GM12891 (cell line): ENCODE measurements around the gene SPINT2.
"Not testable (repeated sequence)": the region's sequence is repeated elsewhere in the genome, so short reads cannot be mapped to it uniquely, and the experiment has no call there.

Experiments used
- DNase-seq: peaks from one replicate; pipeline ENCODE4 v3.0.0; 2011; ENCODE audit warnings: low spot score; ENCODE audit not compliant: insufficient read length
- FAIRE-seq: peaks from 2 replicates; lab custom pipeline; 2011; peaks lifted over from hg19 to GRCh38; lab: Jason Lieb, UNC
- PAX5 ChIP-seq: IDR thresholded peaks from 2 replicates; pipeline ENCODE4 v1.6.1; 2011; ENCODE audit warnings: low read length, moderate library complexity, mild to moderate bottlenecking; ENCODE audit not compliant: insufficient read depth, severe bottlenecking
- POLR2A ChIP-seq: IDR thresholded peaks from 2 replicates; pipeline ENCODE4 v1.6.1; 2011; ENCODE audit warnings: low read depth, low read length, control low read depth
- POLR2AphosphoS5 ChIP-seq: IDR thresholded peaks from 2 replicates; pipeline ENCODE4 v1.6.1; 2011; ENCODE audit warnings: low read depth, low read length, control low read depth
- POU2F2 ChIP-seq: IDR thresholded peaks from 2 replicates; pipeline ENCODE4 v1.6.1; 2011; ENCODE audit warnings: low read depth, mild to moderate bottlenecking, control low read depth, low read length, moderate library complexity
- SPI1 ChIP-seq: IDR thresholded peaks from 2 replicates; pipeline ENCODE4 v1.6.1; 2011; ENCODE audit warnings: low read depth, low read length, control low read depth
- TAF1 ChIP-seq: IDR thresholded peaks from 2 replicates; pipeline ENCODE4 v1.6.1; 2011; ENCODE audit warnings: low read depth, low read length, control low read depth

The SPINT2 gene

DNA sequence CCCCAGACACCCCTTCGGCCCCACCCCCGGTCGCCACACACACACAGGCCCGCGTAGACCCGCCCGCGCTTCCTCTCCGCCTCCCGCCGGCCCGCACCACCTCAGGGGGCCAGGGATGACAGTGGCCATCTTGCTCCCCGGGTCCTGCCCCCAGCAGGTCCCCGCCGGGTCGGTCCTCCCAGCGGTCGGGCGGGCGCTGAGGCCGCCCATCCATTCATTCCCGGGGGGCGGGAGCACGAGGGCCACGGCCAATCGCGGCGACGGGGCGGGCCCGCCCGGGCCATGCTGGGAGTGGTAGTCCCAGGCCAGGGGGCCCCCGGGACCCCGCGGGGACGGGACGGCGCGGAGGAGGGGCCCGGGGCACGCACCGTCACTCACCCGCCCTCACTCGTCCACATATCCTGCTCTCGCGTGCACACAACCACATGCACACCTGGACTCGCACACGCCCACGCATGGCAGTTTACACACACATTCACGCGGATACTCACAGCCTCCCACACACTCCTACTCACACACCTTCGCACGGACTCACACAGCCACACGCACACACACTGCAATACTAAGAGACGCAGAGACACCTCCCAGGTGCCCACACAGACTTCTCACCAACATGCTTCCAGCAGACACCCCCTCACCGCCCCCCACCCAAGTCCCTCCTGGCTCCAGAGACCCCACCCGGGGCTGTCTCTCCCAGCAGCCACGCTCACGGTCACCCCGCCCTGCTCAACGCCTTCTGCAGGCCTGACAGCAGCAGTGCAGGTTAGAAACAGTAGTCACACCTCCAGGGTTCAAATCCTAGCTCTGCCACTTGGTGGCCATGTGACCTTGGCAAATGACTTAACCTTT, 40.1 kb upstream of the SPINT2 start, which contains the start of gene DPF1:
Gene DPF1 (minus strand): TSS at position 209 of the 849 bp plus-strand sequence. CDS start 80 bp downstream, at position 129.
- DNase-seq = peak; percentile 93
- peak; percentile 37; the same call in 1 of the 2 replicates for TF ChIP-seq POU2F2
- no peak for TF ChIP-seq POLR2A
- TF ChIP-seq PAX5 = no peak
- no peak for TF ChIP-seq SPI1
- TF ChIP-seq TAF1 = no peak
- TF ChIP-seq POLR2AphosphoS5 = no peak

DNA sequence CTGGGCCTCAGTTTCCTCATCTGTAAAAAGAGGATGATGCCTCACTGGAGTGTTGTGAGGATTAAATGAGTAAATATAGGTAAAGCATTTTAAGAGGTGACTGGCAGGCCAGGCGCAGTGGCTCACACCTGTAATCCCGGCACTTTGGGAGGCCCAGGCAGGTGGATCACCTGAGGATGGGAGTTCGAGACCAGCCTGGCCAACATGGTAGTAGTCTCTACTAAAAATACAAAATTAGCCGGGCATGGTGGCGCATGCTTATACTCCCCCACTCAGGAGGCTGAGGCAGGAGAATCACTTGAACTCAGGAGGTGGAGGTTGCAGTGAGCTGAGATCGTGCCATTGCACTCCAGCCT, 39.5 kb upstream of the SPINT2 start:
- not testable (repeated sequence) for DNase-seq, FAIRE-seq

More for the DNA sequence above, 40.1 kb upstream of the SPINT2 start, which contains the start of gene DPF1:
- peak; percentile 99 for FAIRE-seq

DNA sequence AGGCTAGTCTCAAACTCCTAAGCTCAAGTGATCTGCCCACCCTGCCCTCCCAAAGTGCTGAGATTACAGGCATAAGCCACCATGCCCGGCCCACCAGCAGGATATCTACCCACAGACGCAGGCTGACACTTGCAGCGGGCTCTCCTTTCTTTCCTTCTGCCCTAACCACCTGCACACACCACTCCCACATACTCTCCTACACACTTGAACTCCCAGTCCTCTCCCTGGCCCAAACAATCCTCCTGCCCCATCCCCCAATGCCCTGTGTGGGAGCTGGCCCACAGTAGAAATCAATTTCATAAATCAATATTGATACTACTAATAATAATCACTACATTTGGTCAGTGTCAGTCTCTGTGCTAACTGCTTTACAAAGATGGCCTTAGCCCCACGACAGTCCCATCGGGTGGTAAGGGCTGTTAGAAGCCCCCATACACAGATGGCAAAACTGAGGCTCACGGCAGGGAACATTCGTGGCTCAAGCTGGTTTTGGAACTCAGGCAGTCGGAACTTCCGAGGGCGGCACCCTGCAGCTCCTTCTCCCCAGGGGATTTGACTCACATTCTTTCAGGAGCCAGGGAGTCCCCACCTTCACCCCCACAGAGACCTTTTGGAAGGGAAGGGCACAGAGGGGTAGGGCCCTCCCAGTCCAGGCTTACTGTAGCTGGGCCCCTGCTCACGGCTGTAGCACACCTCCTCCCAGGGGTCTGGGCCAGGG, 36.9 kb upstream of the SPINT2 start:
- FAIRE-seq = no peak
- TF ChIP-seq PAX5 (no peak), POLR2A (no peak), POLR2AphosphoS5 (no peak), POU2F2 (no peak), SPI1 (no peak), TAF1 (no peak)
- DNase-seq = no peak

DNA sequence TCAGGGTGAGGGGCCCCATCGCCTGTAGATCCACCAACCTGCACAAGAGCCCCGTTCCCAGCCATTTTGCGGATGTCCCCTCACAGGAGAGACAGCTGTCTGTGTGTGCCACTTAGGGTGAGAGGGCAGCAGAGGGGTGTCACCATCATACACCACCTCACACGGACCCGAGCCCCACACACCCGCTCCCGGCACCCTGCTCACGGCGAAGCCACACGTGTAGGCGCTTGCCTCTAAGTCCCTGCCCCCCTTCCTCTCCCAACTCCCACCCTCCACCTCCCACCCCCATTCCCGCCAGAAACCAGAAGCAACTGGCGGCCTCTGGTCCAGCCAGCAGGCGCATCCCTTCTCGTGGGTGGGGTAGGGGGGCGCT, 36.4 kb upstream of the SPINT2 start:
- DNase-seq (no peak), FAIRE-seq (no peak)
- no peak for TF ChIP-seq SPI1

DNA sequence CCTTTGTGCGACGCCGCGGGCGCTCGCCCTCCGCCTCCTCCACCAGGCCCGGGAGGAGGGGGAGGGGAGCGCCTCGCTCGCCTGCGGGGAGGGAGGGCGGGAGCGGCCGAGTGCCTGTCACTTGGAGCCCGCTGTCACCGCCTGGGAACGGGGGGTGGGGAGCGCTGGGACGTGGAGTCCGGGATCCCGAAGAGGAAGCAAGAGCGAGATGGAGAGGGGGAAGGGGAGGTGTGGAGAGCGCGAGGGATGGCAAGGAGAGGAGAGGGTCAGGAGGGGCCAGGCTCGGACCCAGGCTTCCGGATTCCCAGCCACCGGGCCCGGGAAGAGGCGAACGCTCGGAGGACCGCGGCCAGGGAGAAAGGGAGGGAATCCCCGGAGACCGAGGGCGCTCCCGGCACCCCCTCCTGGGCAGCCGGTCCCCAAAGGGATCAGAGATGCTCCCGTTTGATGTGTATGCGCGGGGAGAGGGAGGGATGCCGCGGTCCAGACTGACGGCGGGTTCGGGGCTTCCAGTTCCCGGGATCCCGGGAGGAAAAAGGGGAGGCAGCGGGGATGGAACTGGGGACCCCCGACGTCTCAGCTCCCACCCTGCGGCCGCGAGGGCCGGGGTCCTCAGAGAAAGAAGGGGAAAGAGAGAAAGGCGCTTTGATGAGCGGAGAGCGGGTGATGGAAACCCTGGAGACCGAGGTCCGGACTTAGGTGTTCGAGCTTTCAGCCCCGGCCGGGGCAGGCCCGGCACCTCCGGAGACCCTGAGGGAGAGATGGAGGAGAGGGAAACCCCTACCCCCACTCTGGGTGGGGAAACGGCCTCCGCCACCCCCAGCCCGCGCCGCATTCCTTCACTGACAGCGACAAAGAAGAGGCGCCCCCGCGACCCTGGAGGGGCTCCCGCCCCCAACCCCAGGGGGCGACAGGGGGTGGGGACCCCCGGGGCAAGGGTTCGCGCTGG, 35.6 kb upstream of the SPINT2 start:
- DNase-seq (no peak), FAIRE-seq (no peak)
- TF ChIP-seq SPI1 = no peak
- no peak for TF ChIP-seq PAX5
- no peak for TF ChIP-seq POLR2A
- no peak for TF ChIP-seq POLR2AphosphoS5
- no peak for TF ChIP-seq POU2F2
- TF ChIP-seq TAF1 = no peak

DNA sequence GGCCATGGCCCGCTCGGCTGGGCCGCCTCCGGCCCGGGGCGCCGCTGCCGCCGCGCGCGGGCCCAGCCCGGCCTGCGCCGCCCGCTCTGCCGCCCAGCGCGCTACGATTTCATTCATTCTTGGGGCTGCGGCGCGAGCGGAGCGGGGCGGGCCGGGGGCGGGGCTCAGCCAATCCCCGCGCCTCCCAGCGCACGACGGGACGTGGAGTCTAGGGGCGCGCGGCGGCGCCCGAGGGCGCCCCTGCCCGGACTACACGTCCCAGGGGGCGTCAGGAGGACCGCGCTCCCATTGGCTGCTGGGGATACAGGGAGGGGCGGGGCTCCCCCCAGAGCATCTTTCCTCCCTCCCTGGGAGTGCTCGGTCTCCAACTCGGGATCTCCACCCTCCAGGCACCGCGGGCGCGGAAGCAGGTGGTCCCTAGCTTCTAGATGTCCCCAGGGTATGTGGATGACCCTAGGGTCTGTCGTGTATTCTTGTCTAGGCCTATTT, 34.7 kb upstream of the SPINT2 start:
- peak; percentile 85 for FAIRE-seq
- peak; percentile 85 for DNase-seq
- TF ChIP-seq TAF1 = no peak
- TF ChIP-seq POLR2AphosphoS5 = no peak
- no peak for TF ChIP-seq POU2F2
- TF ChIP-seq PAX5 = no peak
- no peak for TF ChIP-seq SPI1
- no peak for TF ChIP-seq POLR2A

DNA sequence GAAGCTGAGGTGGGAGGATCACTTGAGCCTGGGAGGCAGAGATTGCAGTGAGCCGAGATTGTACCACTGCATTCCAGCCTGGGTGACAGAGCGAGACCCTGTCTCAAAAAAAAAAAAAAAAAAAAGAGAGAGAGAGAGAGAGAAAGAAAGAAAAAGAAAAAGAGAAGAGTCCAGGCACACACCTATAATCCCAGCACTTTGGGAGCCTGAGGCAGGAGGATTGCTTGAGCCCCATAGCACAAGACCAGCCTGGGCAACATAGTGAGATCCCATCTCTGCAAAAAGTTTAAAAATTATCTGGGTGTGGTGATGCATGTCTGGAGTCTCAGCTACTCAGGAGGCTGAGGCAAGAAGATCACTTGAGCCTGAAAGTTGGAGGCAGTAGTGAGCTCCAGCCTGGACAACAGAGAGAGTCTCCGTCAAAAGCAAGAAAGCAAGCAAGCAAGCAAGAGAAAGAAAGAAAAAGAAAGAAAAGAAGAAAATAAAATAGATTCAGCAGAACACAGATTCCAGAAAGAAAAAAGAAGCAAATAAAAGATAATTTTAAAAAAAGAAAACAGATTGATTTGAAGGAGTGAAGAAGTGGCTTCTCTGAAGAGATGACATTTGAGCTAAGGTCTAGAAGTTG, 33.8 kb upstream of the SPINT2 start:
- not testable (repeated sequence) for FAIRE-seq, DNase-seq

DNA sequence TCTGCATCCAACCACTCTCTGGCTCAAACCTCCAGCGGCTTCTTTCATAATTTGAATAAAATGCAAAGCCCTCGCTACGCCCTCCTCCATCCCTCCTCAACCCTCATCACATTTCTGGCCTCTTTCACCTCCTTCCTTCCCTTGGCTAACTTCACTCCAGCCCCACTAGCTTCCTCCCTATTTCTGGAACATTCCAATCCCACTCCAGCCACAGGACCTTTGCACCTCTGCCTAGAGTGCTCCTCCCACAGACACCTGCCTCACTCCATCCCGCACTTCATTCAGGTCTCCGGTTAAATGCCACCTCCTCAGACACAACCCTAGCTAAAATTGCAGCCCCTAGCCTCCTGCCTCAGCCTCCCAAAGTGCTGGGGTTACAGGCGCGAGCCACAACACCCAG, 32.5 kb upstream of the SPINT2 start:
- FAIRE-seq (no peak), DNase-seq (no peak)
- no peak for TF ChIP-seq POLR2AphosphoS5
- TF ChIP-seq SPI1 = no peak
- no peak for TF ChIP-seq POLR2A
- no peak for TF ChIP-seq POU2F2
- no peak for TF ChIP-seq PAX5
- no peak for TF ChIP-seq TAF1

DNA sequence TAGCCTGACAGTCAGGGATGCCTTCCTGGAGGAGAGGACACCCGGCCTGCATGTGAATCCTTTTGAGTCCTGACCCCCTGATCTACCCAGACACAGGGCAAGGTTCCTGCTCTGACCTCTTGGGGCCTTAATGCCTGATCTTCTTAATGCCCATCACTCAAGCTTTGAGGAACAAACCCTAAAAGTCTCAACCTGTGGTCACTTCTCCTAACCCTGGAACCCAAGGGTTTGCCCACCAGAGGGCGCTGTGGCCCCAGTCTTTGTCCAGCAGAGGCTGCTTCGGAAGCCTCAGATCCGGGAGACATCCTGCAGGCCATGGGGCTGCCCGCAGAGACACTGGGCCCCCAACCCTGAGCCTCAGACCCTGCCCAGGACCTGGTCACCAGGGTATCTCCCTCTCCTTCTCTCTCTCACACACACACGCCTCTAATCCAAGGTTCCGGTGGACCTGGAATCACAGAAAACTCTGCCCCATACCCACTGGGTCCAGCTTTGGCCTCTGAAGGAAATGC, 30.6 kb upstream of the SPINT2 start:
- DNase-seq = peak; percentile 75
- TF ChIP-seq POLR2A (no peak), PAX5 (no peak), SPI1 (no peak), TAF1 (no peak), POU2F2 (no peak), POLR2AphosphoS5 (no peak)
- peak; percentile 74 for FAIRE-seq
